NT2/D1 (cell line): ENCODE results near the gene GP9.

Experiments used
- SUZ12 ChIP-seq: IDR thresholded peaks from 2 replicates; pipeline ENCODE4 v1.6.1; 2011; ENCODE audit not compliant: insufficient read length, insufficient read depth; ENCODE audit errors: extremely low read depth
- ZNF274 ChIP-seq: IDR thresholded peaks from 2 replicates; pipeline ENCODE4 v1.6.1; 2011; ENCODE audit warnings: mild to moderate bottlenecking, low read depth, low read length

DNA sequence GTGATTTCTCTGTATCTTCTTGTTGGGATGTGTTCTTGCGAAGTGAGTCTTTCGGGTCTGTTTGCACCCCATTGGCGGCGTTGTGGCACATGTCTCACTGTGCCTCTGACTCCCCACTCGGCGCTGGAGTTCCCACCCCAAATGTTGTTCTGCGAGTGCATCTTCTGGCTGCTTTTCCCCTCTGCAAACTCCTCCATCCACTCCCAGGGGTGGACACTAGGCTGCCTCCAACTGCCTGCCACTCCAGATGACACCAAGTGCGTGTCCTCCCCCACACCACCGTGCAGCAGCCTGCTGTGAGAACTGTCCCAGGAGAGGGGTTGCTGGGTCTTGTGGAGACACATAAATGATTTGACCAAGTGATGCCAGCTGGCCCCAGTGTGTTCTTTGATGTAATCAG lies 41.8 kb upstream of the GP9 start:
- TF ChIP-seq ZNF274: no peak
- no peak for TF ChIP-seq SUZ12
